BJ (cell line): ENCODE measurements around the gene IGFN1. TPM values are rescaled to one million over a fixed set of nuclear protein-coding genes. Genes with fewer than 3 reads are reported as not detected.
A peak's percentile ranks its signal among the peaks of the same experiment; 100 is the strongest.

ENCODE experiments used
- CTCF ChIA-PET: fragments of 350-600 bp; formaldehyde crosslinking; extraction: SDS; loops from one replicate; lab custom pipeline; 2021; ENCODE audit warnings: antibody characterized with exemption, inconsistent platforms; lab: Yijun Ruan, JAX
- POLR2A ChIA-PET: fragments of 300-600 bp; sonication (Branson Sonifier 250); formaldehyde crosslinking; extraction: SDS; loops from one replicate; lab custom pipeline; 2021; ENCODE audit warnings: antibody characterized with exemption; lab: Charles Lee
- DNase-seq: peaks from one replicate; pipeline ENCODE4 v3.0.0-alpha.2; 2011; ENCODE audit warnings: low read depth
- H3K27me3 ChIP-seq: 2 replicates; pipeline ENCODE4 v1.6.0; 2011; ENCODE audit warnings: low read length; ENCODE audit not compliant: control insufficient read depth, insufficient read depth
- H3K36me3 ChIP-seq: 2 replicates; pipeline ENCODE4 v1.5.1; 2011; ENCODE audit warnings: low read length; ENCODE audit not compliant: control insufficient read depth, insufficient read depth
- H3K4me3 ChIP-seq: 2 replicates; pipeline ENCODE4 v1.5.1; 2011; ENCODE audit warnings: low read depth, mild to moderate bottlenecking, control low read depth, low read length
- polyA plus RNA-seq: library from polyadenylated mRNA; depleted of rRNA; stranded (reverse); fragments of >200 nt; gene quantifications from 2 replicates; pipeline ENCODE4 v1.2.3, GENCODE V29; 2011
- TF ChIP-seq, protein P1 (sequence below): IDR thresholded peaks from 2 replicates; pipeline ENCODE4 v1.5.1; 2011; ENCODE audit warnings: low read depth, mild to moderate bottlenecking, control low read depth, inconsistent platforms, low read length, moderate library complexity; ENCODE audit not compliant: insufficient read depth

Gene IGFN1
- polyA plus RNA-seq, 1 experiment = not detected

DNA sequence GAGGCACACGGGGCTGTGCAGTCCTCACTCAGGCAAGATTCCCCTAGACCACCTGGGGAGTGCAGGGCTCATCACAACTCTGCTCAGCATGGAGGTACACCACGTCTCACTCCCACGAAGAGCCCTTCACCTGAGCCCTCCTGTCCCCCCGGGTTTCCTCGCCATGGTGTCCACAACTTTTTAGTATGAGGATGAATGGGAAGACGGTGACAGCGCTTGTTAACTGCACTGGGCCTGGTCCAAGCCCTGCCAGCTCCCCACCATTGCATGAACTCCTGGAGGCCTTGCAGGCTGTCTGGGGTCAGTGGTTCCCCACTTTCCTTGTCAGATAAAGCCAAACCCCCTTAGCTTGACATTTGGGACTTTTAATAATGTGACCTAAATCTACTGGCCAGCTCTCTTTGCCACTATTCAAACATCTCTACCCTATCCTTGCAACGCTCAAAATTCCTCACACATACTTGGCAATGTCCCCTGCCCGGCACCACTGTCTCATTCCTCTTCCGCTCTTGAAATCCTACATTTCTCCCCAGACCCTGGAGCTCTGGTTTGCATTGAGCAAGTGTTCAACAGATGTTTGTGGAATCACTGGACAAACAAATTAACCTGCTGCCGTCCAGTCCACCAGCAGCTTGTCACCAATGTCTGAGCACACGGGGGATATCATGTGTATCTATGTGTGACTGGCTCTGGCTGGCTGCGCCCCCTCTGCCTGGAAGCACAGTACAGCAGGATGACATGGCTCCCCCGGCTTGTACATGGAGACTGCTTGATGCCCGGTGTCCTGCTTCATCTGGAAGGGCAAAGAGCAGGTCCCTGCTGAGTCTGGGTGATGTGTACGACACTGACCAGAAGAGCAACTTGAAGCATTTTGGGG, 47.5 kb upstream of the IGFN1 start:
- Histone ChIP-seq H3K4me3 (no peak overlapping the region), H3K27me3 (no peaks in the 10 kb centered on the region), H3K36me3 (peaks cover 34% of the 10 kb centered on the region)
- CTCF ChIA-PET = interaction anchor here (0.8 to 1.6 kb wide), 3 partner anchors 8 to 41 kb away, joined by 3 to 7 read pairs (median 3); no protein-coding TSS in a partner anchor
- POLR2A ChIA-PET = no interaction called here
- no peak for DNase-seq
- TF ChIP-seq, protein P1, sequence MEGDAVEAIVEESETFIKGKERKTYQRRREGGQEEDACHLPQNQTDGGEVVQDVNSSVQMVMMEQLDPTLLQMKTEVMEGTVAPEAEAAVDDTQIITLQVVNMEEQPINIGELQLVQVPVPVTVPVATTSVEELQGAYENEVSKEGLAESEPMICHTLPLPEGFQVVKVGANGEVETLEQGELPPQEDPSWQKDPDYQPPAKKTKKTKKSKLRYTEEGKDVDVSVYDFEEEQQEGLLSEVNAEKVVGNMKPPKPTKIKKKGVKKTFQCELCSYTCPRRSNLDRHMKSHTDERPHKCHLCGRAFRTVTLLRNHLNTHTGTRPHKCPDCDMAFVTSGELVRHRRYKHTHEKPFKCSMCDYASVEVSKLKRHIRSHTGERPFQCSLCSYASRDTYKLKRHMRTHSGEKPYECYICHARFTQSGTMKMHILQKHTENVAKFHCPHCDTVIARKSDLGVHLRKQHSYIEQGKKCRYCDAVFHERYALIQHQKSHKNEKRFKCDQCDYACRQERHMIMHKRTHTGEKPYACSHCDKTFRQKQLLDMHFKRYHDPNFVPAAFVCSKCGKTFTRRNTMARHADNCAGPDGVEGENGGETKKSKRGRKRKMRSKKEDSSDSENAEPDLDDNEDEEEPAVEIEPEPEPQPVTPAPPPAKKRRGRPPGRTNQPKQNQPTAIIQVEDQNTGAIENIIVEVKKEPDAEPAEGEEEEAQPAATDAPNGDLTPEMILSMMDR = peak; percentile 15; the same call in 1 of the 2 replicates

- ChIA-PET POLR2A (no interaction called here), CTCF (no interaction called here)
- Histone ChIP-seq H3K4me3 (no peak overlapping the region), H3K36me3 (peaks cover 38% of the 10 kb centered on the region), H3K27me3 (no peaks in the 10 kb centered on the region)
- no peak for DNase-seq
- TF ChIP-seq, protein P1 = no peak
Measured at GRCh38 chr1:201143726-201144635, 46.6 kb upstream of the IGFN1 start.

GRCh38 chr1:201144701-201145100, 45.9 kb upstream of the IGFN1 start:
- Histone ChIP-seq H3K4me3 (no peak overlapping the region), H3K36me3 (peaks cover 37% of the 10 kb centered on the region), H3K27me3 (no peaks in the 10 kb centered on the region)
- TF ChIP-seq, protein P1 = no peak
- CTCF ChIA-PET = no interaction called here
- no peak for DNase-seq
- POLR2A ChIA-PET = no interaction called here

GRCh38 chr1:201145132-201145531, 45.5 kb upstream of the IGFN1 start:
- ChIA-PET CTCF (interaction anchor here (1.0 kb wide), 1 partner anchor 39 kb away, joined by 3 read pairs; no protein-coding TSS in a partner anchor), POLR2A (no interaction called here)
- Histone ChIP-seq H3K4me3 (no peak overlapping the region), H3K36me3 (peaks cover 37% of the 10 kb centered on the region), H3K27me3 (no peaks in the 10 kb centered on the region)
- TF ChIP-seq, protein P1 = no peak
- no peak for DNase-seq
